ENCODE measurements around the gene ASTN2.

GRCh38 chr9:116809656-116810055 is 605.2 kb downstream of the ASTN2 start:
- TF ChIP-seq EZH2 (IDR thresholded peaks at IDR 0.05; ENCODE audit: insufficient read depth, poor library complexity, severe bottlenecking) = no peak
- TF ChIP-seq EZH2phosphoT487 (IDR thresholded peaks at IDR 0.05; ENCODE audit: insufficient read depth, low read depth) = no peak

Data from GM23248 (cell line).